Fibroblast of peridontal ligament (primary cell): ENCODE measurements around the gene PNPLA8.
"Not testable (repeated sequence)": the region's sequence is repeated elsewhere in the genome, so short reads cannot be mapped to it uniquely, and the experiment has no call there.

Experiments used
- DNase-seq: peaks from one replicate; pipeline ENCODE4 v3.0.0-alpha.2; 2010; ENCODE audit errors: extremely low read depth

PNPLA8 gene

GRCh38 chr7:108533712-108534111 lies 7.8 kb upstream of the PNPLA8 start:
- DNase-seq: no peak

- no peak for DNase-seq
These were observed 3.4 kb upstream of the PNPLA8 start for GRCh38 chr7:108529341-108529740.

GRCh38 chr7:108528183-108528712 lies 2.3 kb upstream of the PNPLA8 start:
- DNase-seq: no peak

GRCh38 chr7:108526768-108527017 lies 758 bp upstream of the PNPLA8 start:
- DNase-seq: no peak

GRCh38 chr7:108525327-108525984 lies 479 bp downstream of the PNPLA8 start:
- peak; percentile 82 for DNase-seq

- DNase-seq: no peak
These were observed 3.2 kb downstream of the PNPLA8 start for GRCh38 chr7:108522780-108523179.

- no peak for DNase-seq
These were observed 8.0 kb downstream of the PNPLA8 start for GRCh38 chr7:108517951-108518350.

GRCh38 chr7:108515630-108516029 lies 10.3 kb downstream of the PNPLA8 start:
- DNase-seq: no peak

GRCh38 chr7:108515013-108515412 lies 10.9 kb downstream of the PNPLA8 start:
- peak; percentile 8 for DNase-seq

GRCh38 chr7:108511939-108512338 lies 14.0 kb downstream of the PNPLA8 start:
- DNase-seq: no peak

GRCh38 chr7:108504576-108504975 lies 21.4 kb downstream of the PNPLA8 start:
- DNase-seq: not testable (repeated sequence)

- DNase-seq: peak; percentile 90
These were observed 22.6 kb downstream of the PNPLA8 start for GRCh38 chr7:108503112-108504026.

GRCh38 chr7:108499566-108499965 lies 26.4 kb downstream of the PNPLA8 start:
- DNase-seq: no peak

GRCh38 chr7:108498481-108498880 lies 27.5 kb downstream of the PNPLA8 start:
- no peak for DNase-seq

GRCh38 chr7:108497082-108497725 lies 28.7 kb downstream of the PNPLA8 start:
- peak; percentile 69 for DNase-seq

- DNase-seq: no peak
These were observed 33.2 kb downstream of the PNPLA8 start for GRCh38 chr7:108492742-108493141.

GRCh38 chr7:108488768-108489538 lies 37.0 kb downstream of the PNPLA8 start:
- DNase-seq: no peak

GRCh38 chr7:108487646-108488045 lies 38.3 kb downstream of the PNPLA8 start:
- no peak for DNase-seq

- peak; percentile 42 for DNase-seq
These were observed 39.5 kb downstream of the PNPLA8 start for GRCh38 chr7:108486291-108486966.

- no peak for DNase-seq
These were observed 41.8 kb downstream of the PNPLA8 start for GRCh38 chr7:108484137-108484536.

GRCh38 chr7:108480311-108480710 lies 45.6 kb downstream of the PNPLA8 start:
- DNase-seq: no peak
